K562 (cell line): Measurements from ENCODE around the gene ZKSCAN3. TPM values are rescaled to one million over a fixed set of nuclear protein-coding genes. Genes with fewer than 3 reads are reported as not detected.

Experiments
- ATAC-seq: fragments of 200-7000 bp; cut with Tn5 transposase; 3 replicates; pipeline ENCODE4 v1.9.1; 2020; ENCODE audit warnings: moderate library complexity
- BruUV-seq: library from RNA; stranded (reverse); fragments of 400-500 nt; replicated peaks from 2 replicates; lab custom pipeline; 2021; lab: Mats Ljungman, UMichigan
- CTCF ChIA-PET: fragments of 300-600 bp; formaldehyde crosslinking; extraction: SDS; loops from one replicate; lab custom pipeline; 2021; ENCODE audit warnings: low intra/inter-chr PET ratio; lab: Yijun Ruan, JAX
- POLR2A ChIA-PET: fragments of 300-600, 350-650 bp; sonication (Branson Sonifier 250); formaldehyde crosslinking; extraction: SDS; loops from one replicate; lab custom pipeline; 2021; ENCODE audit warnings: antibody characterized with exemption, inconsistent platforms; lab: Yijun Ruan, JAX
- DNase-seq, 4 experiments: peaks; one replicate each; pipeline versions ENCODE4 v3.0.0 to v3.0.0-alpha.2; 2011 to 2018; ENCODE audit warnings: low spot score in 3 of 4, mixed read lengths in 3 of 4; ENCODE audit errors: extremely low read depth in 1 of 4
- FAIRE-seq: peaks from 2 replicates; lab custom pipeline; 2011; peaks lifted over from hg19 to GRCh38; lab: Jason Lieb, UNC
- H2AFZ ChIP-seq: 2 replicates; pipeline ENCODE4 v1.6.0; 2011; ENCODE audit warnings: low read depth, low read length, control low read depth, inconsistent platforms
- H3K27ac ChIP-seq: fragments of 200-600 bp; 3 replicates; pipeline ENCODE4 v1.8.0; 2011; ENCODE audit warnings: low read depth, mild to moderate bottlenecking, control low read depth, inconsistent platforms, low read length, moderate library complexity, mixed read lengths; ENCODE audit errors: extremely low read depth
- H3K27me3 ChIP-seq, 2 experiments: fragments of 300-600 bp in 1 of 2; 2 replicates in 1 of 2; 3 replicates in 1 of 2; pipeline versions ENCODE4 v1.6.0 to v1.8.0; 2011; ENCODE audit warnings: inconsistent platforms in 2 of 2, low read length in 2 of 2, mild to moderate bottlenecking in 1 of 2, mixed read lengths in 1 of 2, moderate library complexity in 1 of 2; ENCODE audit not compliant: control insufficient read depth in 2 of 2, insufficient read depth in 2 of 2
- H3K36me3 ChIP-seq: fragments of 300-600 bp; 3 replicates; pipeline ENCODE4 v1.8.0; 2011; ENCODE audit warnings: mild to moderate bottlenecking, low read length, inconsistent platforms; ENCODE audit not compliant: control insufficient read depth, insufficient read depth
- H3K4me1 ChIP-seq, 2 experiments: fragments of 200-600 bp in 1 of 2; replicated peaks in 1 of 2; 2 replicates in 1 of 2; 3 replicates in 1 of 2; pipeline versions ENCODE4 v1.5.1 to v1.8.0; 2011; ENCODE audit warnings: inconsistent platforms in 2 of 2, low read length in 2 of 2, mild to moderate bottlenecking in 1 of 2, mixed read lengths in 1 of 2, moderate library complexity in 1 of 2; ENCODE audit not compliant: control insufficient read depth in 2 of 2, insufficient read depth in 2 of 2
- H3K4me2 ChIP-seq: 2 replicates; pipeline ENCODE4 v1.6.1; 2011; ENCODE audit warnings: low read length, control low read depth, inconsistent platforms, mixed read lengths; ENCODE audit not compliant: insufficient read depth
- H3K4me3 ChIP-seq: fragments of 200-600 bp; sonication (generic), shearing (Covaris generic); 2 replicates; pipeline ENCODE4 v1.5.1; 2016; ENCODE audit warnings: control low read depth, inconsistent platforms
- H3K79me2 ChIP-seq: fragments of 200-600 bp; 3 replicates; pipeline ENCODE4 v1.8.0; 2011; ENCODE audit warnings: low read length, inconsistent platforms; ENCODE audit not compliant: control insufficient read depth, insufficient read depth
- H3K9ac ChIP-seq, 2 experiments: 2 replicates each; pipeline versions ENCODE4 v1.6.0 to v1.6.1; 2011; ENCODE audit warnings: low read depth in 2 of 2, low read length in 2 of 2, control low read depth in 1 of 2, inconsistent platforms in 1 of 2, mild to moderate bottlenecking in 1 of 2, mixed read lengths in 1 of 2; ENCODE audit not compliant: insufficient read depth in 1 of 2
- H3K9me1 ChIP-seq: one replicate; pipeline ENCODE4 v1.6.0; 2011; ENCODE audit warnings: inconsistent platforms, mild to moderate bottlenecking, low read length, moderate library complexity; ENCODE audit not compliant: control insufficient read depth, insufficient read depth
- H3K9me3 ChIP-seq: replicated peaks from 2 replicates; pipeline ENCODE4 v1.5.1; 2011; ENCODE audit warnings: low read depth, low read length, inconsistent platforms; ENCODE audit not compliant: control insufficient read depth, insufficient read depth
- H4K20me1 ChIP-seq: replicated peaks from 2 replicates; pipeline ENCODE4 v1.6.1; 2011; ENCODE audit warnings: low read length, inconsistent platforms, mixed read lengths; ENCODE audit not compliant: control insufficient read depth, insufficient read depth
- HMGN3 ChIP-seq: IDR thresholded peaks from 2 replicates; pipeline ENCODE4 v1.6.1; 2011; ENCODE audit warnings: borderline replicate concordance, low read depth, mild to moderate bottlenecking, mixed read lengths, low read length; ENCODE audit not compliant: insufficient read length; ENCODE audit errors: extremely low read depth
- MCM7 ChIP-seq, 2 experiments: fragments of 450-650 bp; IDR thresholded peaks; 2 replicates each; pipeline ENCODE4 v1.6.1; 2016 to 2018
- MEIS2 ChIP-seq: fragments of 450-650 bp; IDR thresholded peaks from 2 replicates; pipeline ENCODE4 v1.6.1; 2014; ENCODE audit warnings: mild to moderate bottlenecking; ENCODE audit not compliant: partially characterized antibody
- PHF8 ChIP-seq: fragments of 200-600 bp; sonication (generic); IDR thresholded peaks from 2 replicates; pipeline ENCODE4 v1.6.1; 2012; ENCODE audit warnings: mixed run types, mild to moderate bottlenecking, inconsistent platforms, low read length, moderate library complexity, borderline replicate concordance
- POLR2G ChIP-seq: fragments of 200-400 bp; formaldehyde crosslinking; IDR thresholded peaks from 2 replicates; pipeline ENCODE4 v1.6.1; 2017; ENCODE audit warnings: low read depth, mild to moderate bottlenecking, antibody characterized with exemption, low read length, moderate library complexity
- ZNF644 ChIP-seq: fragments of 200-800 bp; sonication (Bioruptor generic); IDR thresholded peaks from 2 replicates; pipeline ENCODE4 v1.6.1; 2016; ENCODE audit warnings: low read depth, missing genetic modification characterization, missing compliant biosample characterization
- WGBS: fragments of 100-300 bp; shearing (Covaris generic); methylation state at CpG from one replicate; pipeline ENCODE4 v1.1.6; 2016; ENCODE audit warnings: low coverage, mixed read lengths; ENCODE audit not compliant: insufficient coverage; ENCODE audit errors: missing lambda C conversion rate; 5-methylcytosine and 5-hydroxymethylcytosine counted together
- in situ Hi-C: fragments of 300-500 bp; cut with MboI; formaldehyde crosslinking; loops from 4 replicates; pipeline ENCODE4 v1.15.0; 2018; ENCODE audit warnings: inconsistent platforms, mixed read lengths
- intact Hi-C: fragments of 100-400 bp; cut with micrococcal nuclease; formaldehyde crosslinking; loops from 2 replicates; pipeline ENCODE4 v1.14.2; 2022
- polyA plus RNA-seq, 8 experiments: library from polyadenylated mRNA; depleted of rRNA in 4 of 8; stranded (reverse) in 5 of 8; unstranded in 3 of 8; fragments of >200 nt; fragmentation: Nextera tagmentation in 2 of 8; fragmentation: Illumina TruSeq in 1 of 8; extraction: Ambion mirVana in 2 of 8; extraction: Trizol in 1 of 8; gene quantifications; 2 replicates each; pipeline versions ENCODE4 v1.2.1 to v1.2.3, GENCODE V29; 2011 to 2014; ENCODE audit warnings: inconsistent platforms in 1 of 8, missing spikeins in 1 of 8
- total RNA-seq, 7 experiments: library from RNA; depleted of rRNA in 6 of 7; stranded (reverse); fragments of >200 nt in 6 of 7; fragmentation: Illumina TruSeq in 2 of 7; extraction: Trizol in 2 of 7; gene quantifications; 2 replicates each; pipeline versions ENCODE4 v1.2.1 to v1.2.3, GENCODE V29; 2011 to 2021; ENCODE audit warnings: low replicate concordance in 1 of 7
- TF ChIP-seq, protein P1 (sequence below), 2 experiments: fragments of 450-650 bp; conservative IDR thresholded peaks; 2 replicates each; pipeline ENCODE4 v1.6.1; 2017; ENCODE audit warnings: mild to moderate bottlenecking in 2 of 2, moderate library complexity in 2 of 2
- TF ChIP-seq, protein P2 (sequence below): fragments of 450-650 bp; formaldehyde crosslinking; IDR thresholded peaks from 2 replicates; pipeline ENCODE4 v1.4.0; 2020; ENCODE audit warnings: mild to moderate bottlenecking, moderate library complexity

Gene ZKSCAN3
- total and polyA plus RNA-seq, 9 of the 15 experiments (the other 6 are each of a cell fraction or from before 2014, with no cell fraction given): 3.0 to 12.4 (median 10.2) TPM

DNA sequence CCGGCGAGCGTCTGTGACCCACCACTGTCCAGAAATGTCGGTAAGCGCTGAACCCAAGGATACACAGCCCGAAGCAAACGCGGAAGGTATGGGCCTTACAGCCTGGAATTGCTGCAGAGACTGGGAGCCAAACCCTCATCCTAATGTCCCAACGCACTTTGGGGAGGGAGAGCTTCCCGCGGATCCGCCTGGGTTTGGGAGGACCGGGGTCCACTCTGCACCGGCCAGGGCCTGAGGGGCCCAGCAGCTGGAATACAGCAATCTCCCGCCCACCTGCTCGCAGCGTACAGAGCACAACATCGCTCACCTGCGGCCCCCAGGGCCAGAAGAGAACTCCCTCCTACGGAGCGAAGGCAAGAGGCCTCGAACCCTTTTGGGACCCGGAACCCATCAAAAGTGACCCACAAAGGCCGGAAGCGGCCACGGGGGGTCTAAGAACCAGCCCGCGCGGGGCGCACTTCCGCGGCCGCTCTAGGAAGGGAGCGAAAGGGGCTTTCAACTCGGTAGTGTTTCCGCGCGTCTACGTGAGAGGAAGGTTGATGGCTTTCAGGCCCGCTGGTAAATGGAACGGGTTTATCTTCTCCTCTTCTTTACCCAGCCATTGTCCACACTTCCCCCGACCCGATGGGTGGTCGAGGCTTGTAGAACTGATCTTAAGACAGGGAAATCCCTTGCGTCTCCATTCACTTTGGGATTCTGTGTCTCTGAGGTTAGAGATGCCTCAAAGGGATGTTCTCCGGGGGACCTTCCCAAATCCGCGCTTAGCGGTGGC lies 49.8 kb downstream of the ZKSCAN3 start, which contains the start of gene ZSCAN12 (continued):
- TF ChIP-seq, protein P1, sequence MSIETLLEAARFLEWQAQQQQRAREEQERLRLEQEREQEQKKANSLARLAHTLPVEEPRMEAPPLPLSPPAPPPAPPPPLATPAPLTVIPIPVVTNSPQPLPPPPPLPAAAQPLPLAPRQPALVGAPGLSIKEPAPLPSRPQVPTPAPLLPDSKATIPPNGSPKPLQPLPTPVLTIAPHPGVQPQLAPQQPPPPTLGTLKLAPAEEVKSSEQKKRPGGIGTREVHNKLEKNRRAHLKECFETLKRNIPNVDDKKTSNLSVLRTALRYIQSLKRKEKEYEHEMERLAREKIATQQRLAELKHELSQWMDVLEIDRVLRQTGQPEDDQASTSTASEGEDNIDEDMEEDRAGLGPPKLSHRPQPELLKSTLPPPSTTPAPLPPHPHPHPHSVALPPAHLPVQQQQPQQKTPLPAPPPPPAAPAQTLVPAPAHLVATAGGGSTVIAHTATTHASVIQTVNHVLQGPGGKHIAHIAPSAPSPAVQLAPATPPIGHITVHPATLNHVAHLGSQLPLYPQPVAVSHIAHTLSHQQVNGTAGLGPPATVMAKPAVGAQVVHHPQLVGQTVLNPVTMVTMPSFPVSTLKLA (conservative IDR thresholded peaks at IDR 0.05): peak; percentile 59 to 88; a peak in 3 of 4 replicates
- no peak for TF ChIP-seq ZNF644 (tag)
- peak; percentile 97 for TF ChIP-seq POLR2G
- peak; percentile 95 for TF ChIP-seq HMGN3
- peak; percentile 99 for TF ChIP-seq PHF8
- TF ChIP-seq MEIS2: peak; percentile 23
- no peak for TF ChIP-seq MCM7 (IDR thresholded peaks at IDR 0.05)

DNA sequence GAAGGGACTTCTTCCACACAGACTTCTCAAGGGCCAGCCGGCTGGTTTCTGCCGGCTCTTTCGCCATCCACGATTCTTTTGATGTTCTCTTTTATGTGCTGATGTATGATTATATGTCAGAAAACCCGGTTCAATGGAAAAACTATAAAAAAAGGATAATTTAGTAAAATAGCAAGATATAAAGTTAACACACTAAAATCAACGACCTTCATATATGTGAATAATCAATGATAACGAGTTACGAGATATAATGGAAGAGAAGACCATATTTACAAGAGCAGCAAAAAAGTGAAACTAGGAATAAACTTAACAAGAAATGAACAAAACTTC lies 50.3 kb downstream of the ZKSCAN3 start:
- ChIA-PET POLR2A (no interaction called here), CTCF (no interaction called here)
- Histone ChIP-seq H3K4me1 (peaks cover 21 to 35% of the 10 kb centered on the region in 2 experiments), H3K9me1 (no peaks in the 10 kb centered on the region), H3K4me2 (peak overlapping the region; percentile 91), H3K36me3 (peaks cover 32% of the 10 kb centered on the region), H3K79me2 (peaks cover 51% of the 10 kb centered on the region), H3K9ac (peak overlapping the region; percentile 84 to 97), H3K27ac (peak overlapping the region; percentile 80), H3K9me3 (no peaks in the 10 kb centered on the region), H2AFZ (peak overlapping the region; percentile 96), H3K4me3 (peak overlapping the region; percentile 61), H3K27me3 (no peaks in the 10 kb centered on the region), H4K20me1 (no peaks in the 10 kb centered on the region)
- FAIRE-seq: no peak
- TSS peak; percentile 95 for BruUV-seq
- no peak for DNase-seq
- under 1% methylated on average over 8 of the region's 8 CpGs for WGBS
- ATAC-seq: no peak
- intact Hi-C loops: loop anchor here (2.0 kb wide), 1 partner anchor 143 kb away; no protein-coding TSS in a partner anchor
- in situ Hi-C loops: no loop called here
- TF ChIP-seq, protein P2, sequence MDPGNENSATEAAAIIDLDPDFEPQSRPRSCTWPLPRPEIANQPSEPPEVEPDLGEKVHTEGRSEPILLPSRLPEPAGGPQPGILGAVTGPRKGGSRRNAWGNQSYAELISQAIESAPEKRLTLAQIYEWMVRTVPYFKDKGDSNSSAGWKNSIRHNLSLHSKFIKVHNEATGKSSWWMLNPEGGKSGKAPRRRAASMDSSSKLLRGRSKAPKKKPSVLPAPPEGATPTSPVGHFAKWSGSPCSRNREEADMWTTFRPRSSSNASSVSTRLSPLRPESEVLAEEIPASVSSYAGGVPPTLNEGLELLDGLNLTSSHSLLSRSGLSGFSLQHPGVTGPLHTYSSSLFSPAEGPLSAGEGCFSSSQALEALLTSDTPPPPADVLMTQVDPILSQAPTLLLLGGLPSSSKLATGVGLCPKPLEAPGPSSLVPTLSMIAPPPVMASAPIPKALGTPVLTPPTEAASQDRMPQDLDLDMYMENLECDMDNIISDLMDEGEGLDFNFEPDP (CRISPR knock-in tag): no peak
